Prostate gland (tissue), 2 donors: ENCODE data around the gene PCDH18.

Experiments
- CTCF ChIP-seq, 4 experiments: fragments of 200-600 bp in 2 of 4; fragments of 450-650 bp in 2 of 4; sonication (generic) in 2 of 4; IDR thresholded peaks; 1 replicate in 3 of 4; 2 replicates in 1 of 4; pipeline ENCODE4 v1.5.1; 2016 to 2019; ENCODE audit warnings: antibody characterized with exemption in 4 of 4, mild to moderate bottlenecking in 2 of 4, moderate library complexity in 2 of 4
- POLR2A ChIP-seq: fragments of 450-650 bp; IDR thresholded peaks from one replicate; pipeline ENCODE4 v1.6.1; 2016; ENCODE audit warnings: antibody characterized with exemption, mild to moderate bottlenecking
- POLR2AphosphoS5 ChIP-seq: sonication (generic); formaldehyde crosslinking; IDR thresholded peaks from one replicate; pipeline ENCODE4 v1.6.1; 2017; ENCODE audit warnings: antibody characterized with exemption

GRCh38 chr4:137523329-137523728 lies 9.0 kb downstream of the PCDH18 start:
- no peak for TF ChIP-seq CTCF (IDR thresholded peaks at IDR 0.05)
- no peak for TF ChIP-seq POLR2AphosphoS5
- TF ChIP-seq POLR2A, result no peak
